GM20431 (cell line): ENCODE results near the gene ARID4A.
"Not testable (repeated sequence)": the region's sequence is repeated elsewhere in the genome, so short reads cannot be mapped to it uniquely, and the experiment has no call there.

Experiments
- in situ Hi-C: fragments of 300-500 bp; cut with MseI, MboI; formaldehyde crosslinking; loops from one replicate; pipeline ENCODE4 v1.15.0; 2020; ENCODE audit warnings: low sequenced_read_pairs; ENCODE audit not compliant: unreplicated experiment

Gene ARID4A

GRCh38 chr14:58292187-58292586 is 6.2 kb upstream of the ARID4A start:
- in situ Hi-C loops = no loop called here

GRCh38 chr14:58294201-58294600 is 4.2 kb upstream of the ARID4A start:
- in situ Hi-C loops = no loop called here

GRCh38 chr14:58296726-58297125 is 1.6 kb upstream of the ARID4A start:
- in situ Hi-C loops = no loop called here

GRCh38 chr14:58297412-58297761 is 968 bp upstream of the ARID4A start:
- in situ Hi-C loops = no loop called here

GRCh38 chr14:58297762-58298476 is 436 bp upstream of the ARID4A start:
- in situ Hi-C loops = no loop called here

- in situ Hi-C loops = no loop called here
Observed at GRCh38 chr14:58299401-58300330, 1.3 kb downstream of the ARID4A start.

- in situ Hi-C loops = no loop called here
Observed at GRCh38 chr14:58301416-58301815, 3.1 kb downstream of the ARID4A start.

- in situ Hi-C loops = no loop called here
Observed at GRCh38 chr14:58305730-58306129, 7.4 kb downstream of the ARID4A start.

- in situ Hi-C loops = no loop called here
Observed at GRCh38 chr14:58307597-58308316, 9.4 kb downstream of the ARID4A start.

- in situ Hi-C loops = no loop called here
Observed at GRCh38 chr14:58309086-58309485, 10.7 kb downstream of the ARID4A start.

- in situ Hi-C loops = no loop called here
Observed at GRCh38 chr14:58313699-58314098, 15.3 kb downstream of the ARID4A start.

GRCh38 chr14:58315606-58316005 is 17.3 kb downstream of the ARID4A start:
- in situ Hi-C loops = no loop called here

GRCh38 chr14:58327019-58327418 is 28.7 kb downstream of the ARID4A start:
- in situ Hi-C loops = no loop called here

GRCh38 chr14:58331111-58331510 is 32.8 kb downstream of the ARID4A start:
- in situ Hi-C loops = no loop called here

GRCh38 chr14:58332561-58332960 is 34.2 kb downstream of the ARID4A start:
- in situ Hi-C loops = no loop called here

GRCh38 chr14:58339666-58340065 is 41.3 kb downstream of the ARID4A start:
- in situ Hi-C loops = not testable (repeated sequence)

GRCh38 chr14:58341152-58341748 is 42.9 kb downstream of the ARID4A start:
- in situ Hi-C loops = no loop called here

GRCh38 chr14:58343535-58343934 is 45.2 kb downstream of the ARID4A start:
- in situ Hi-C loops = not testable (repeated sequence)

GRCh38 chr14:58353516-58354299 is 55.4 kb downstream of the ARID4A start:
- in situ Hi-C loops = no loop called here

- in situ Hi-C loops = no loop called here
Observed at GRCh38 chr14:58354808-58355207, 56.5 kb downstream of the ARID4A start.
